ENCODE data around the gene NANOGP8. TPM values are rescaled to one million over a fixed set of nuclear protein-coding genes. Genes with fewer than 3 reads are reported as not detected.

The NANOGP8 gene
- total RNA-seq, 1 experiment from 2014 or later, result not detected

DNA sequence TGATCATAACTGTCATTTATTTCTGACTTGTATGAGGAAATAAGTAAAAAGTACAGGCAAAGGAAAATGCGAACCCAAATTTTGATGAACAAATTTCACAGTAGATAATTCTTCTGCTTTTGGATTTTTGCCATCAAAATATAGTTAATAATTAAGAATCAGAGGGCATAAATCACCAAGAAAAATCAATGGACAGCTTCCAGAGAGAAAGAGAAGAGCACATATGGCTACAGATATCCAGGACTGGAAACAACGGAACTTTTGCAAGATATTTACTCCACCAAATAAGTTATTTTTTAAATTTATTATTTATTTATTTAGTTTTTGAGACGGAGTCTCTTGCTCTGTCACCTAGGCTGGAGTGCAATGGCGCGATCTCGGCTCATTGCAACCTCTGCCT is 35.1 kb upstream of the NANOGP8 start:
- no peaks in the 10 kb centered on the region for H4K20me1 ChIP-seq (ENCODE audit: insufficient read depth, low read depth, low read length)

GRCh38 chr15:35118960-35119359 is 33.9 kb upstream of the NANOGP8 start:
- Histone ChIP-seq H3K9ac (ENCODE audit: low read length) (no peak overlapping the region), H3K9me3 (ENCODE audit: low read length) (no peaks in the 10 kb centered on the region), H3K4me1 (ENCODE audit: low read length) (no peaks in the 10 kb centered on the region), H3K9me2 (replicated peaks; ENCODE audit: insufficient read depth, low read length) (no peaks in the 10 kb centered on the region), H3K27me3 (ENCODE audit: low read length) (no peaks in the 10 kb centered on the region), H2AFZ (ENCODE audit: low read length) (no peak overlapping the region), H3K4me2 (ENCODE audit: low read depth, low read length, poor library complexity, severe bottlenecking) (no peak overlapping the region), H3K4me3 (ENCODE audit: low read length) (no peak overlapping the region), H3K79me2 (ENCODE audit: low read length) (no peaks in the 10 kb centered on the region), H3K36me3 (ENCODE audit: insufficient read depth, low read length) (no peaks in the 10 kb centered on the region), H4K20me1 (ENCODE audit: insufficient read depth, low read depth, low read length) (no peaks in the 10 kb centered on the region), H3K27ac (ENCODE audit: low read length) (no peak overlapping the region)
- DNase-seq, result no peak

More for the DNA sequence above, 35.1 kb upstream of the NANOGP8 start:
- Histone ChIP-seq H3K27me3 (ENCODE audit: low read length) (no peaks in the 10 kb centered on the region), H2AFZ (ENCODE audit: low read length) (no peak overlapping the region), H3K9ac (ENCODE audit: low read length) (no peak overlapping the region), H3K4me2 (ENCODE audit: low read depth, low read length, poor library complexity, severe bottlenecking) (no peak overlapping the region), H3K9me3 (ENCODE audit: low read length) (no peaks in the 10 kb centered on the region), H3K9me2 (replicated peaks; ENCODE audit: insufficient read depth, low read length) (no peaks in the 10 kb centered on the region), H3K4me1 (ENCODE audit: low read length) (no peaks in the 10 kb centered on the region), H3K79me2 (ENCODE audit: low read length) (no peaks in the 10 kb centered on the region), H3K36me3 (ENCODE audit: insufficient read depth, low read length) (no peaks in the 10 kb centered on the region), H3K27ac (ENCODE audit: low read length) (no peak overlapping the region), H3K4me3 (ENCODE audit: low read length) (no peak overlapping the region)
- DNase-seq, result no peak

DNA sequence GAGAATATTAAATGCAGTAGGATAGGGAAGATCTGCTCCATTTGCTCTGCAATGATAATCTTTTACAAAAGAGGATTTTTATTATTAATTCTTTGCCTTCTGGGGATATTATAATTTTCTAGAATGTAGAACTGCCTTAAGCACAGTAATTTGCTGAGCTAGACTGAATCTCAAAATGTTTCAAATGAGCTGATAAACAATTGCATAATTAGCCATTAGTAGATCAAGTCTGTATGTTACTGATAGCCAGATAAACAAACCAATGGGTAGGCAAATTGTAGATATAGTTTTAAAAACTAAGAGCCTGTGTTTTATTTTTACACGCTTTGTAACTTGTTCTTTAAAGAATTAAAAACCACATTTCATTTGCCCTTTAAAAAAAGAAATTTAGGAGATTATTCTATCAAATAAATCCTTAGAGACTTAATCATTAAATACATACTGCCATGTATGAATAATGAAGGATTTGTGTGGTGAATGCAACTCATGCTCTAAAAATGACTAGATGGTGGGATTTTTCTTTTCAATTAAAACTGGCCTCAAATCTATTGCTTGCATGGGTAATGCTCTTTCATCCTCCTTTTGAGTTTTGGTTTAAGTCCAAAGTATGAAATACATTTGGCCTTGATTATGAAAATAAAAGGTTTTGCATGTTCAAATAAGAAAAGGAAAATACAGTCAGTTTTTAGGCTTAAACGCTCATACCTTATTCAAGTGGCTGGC is 32.6 kb upstream of the NANOGP8 start:
- no peaks in the 10 kb centered on the region for H4K20me1 ChIP-seq (ENCODE audit: insufficient read depth, low read depth, low read length)

DNA sequence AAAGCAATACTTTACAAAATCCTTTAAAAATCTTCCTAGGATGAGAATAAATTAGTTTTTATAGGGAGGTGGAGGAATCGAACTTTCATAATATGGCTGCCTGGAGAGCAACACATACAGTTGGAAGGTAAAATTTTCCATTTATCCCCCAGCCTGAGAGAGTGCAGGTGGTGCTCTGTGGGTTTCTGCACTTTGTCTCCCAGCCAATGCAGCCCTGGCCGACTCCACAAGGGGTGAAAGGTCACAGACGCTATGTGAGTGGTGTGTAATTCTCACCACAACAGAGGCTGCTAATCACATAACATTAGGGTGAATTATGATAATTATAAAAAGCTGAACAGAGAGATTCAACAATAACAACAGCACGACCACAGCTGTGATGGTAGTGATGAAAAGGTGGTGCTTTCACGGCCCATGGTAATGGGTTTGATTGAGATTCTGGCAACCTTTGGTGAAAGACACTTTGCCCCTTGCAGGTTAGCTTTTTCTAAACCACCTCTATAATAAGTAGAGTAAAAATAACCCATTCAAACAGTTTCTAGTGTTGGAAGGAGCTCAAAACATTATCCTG is 30.1 kb upstream of the NANOGP8 start:
- DNase-seq, result no peak
- Histone ChIP-seq H2AFZ (ENCODE audit: low read length) (no peak overlapping the region), H3K27ac (ENCODE audit: low read length) (no peak overlapping the region), H3K4me1 (ENCODE audit: low read length) (no peaks in the 10 kb centered on the region), H3K79me2 (ENCODE audit: low read length) (no peaks in the 10 kb centered on the region), H3K9me2 (replicated peaks; ENCODE audit: insufficient read depth, low read length) (no peaks in the 10 kb centered on the region), H3K9ac (ENCODE audit: low read length) (no peak overlapping the region), H3K36me3 (ENCODE audit: insufficient read depth, low read length) (no peaks in the 10 kb centered on the region), H4K20me1 (ENCODE audit: insufficient read depth, low read depth, low read length) (no peaks in the 10 kb centered on the region), H3K27me3 (ENCODE audit: low read length) (no peaks in the 10 kb centered on the region), H3K9me3 (ENCODE audit: low read length) (no peaks in the 10 kb centered on the region), H3K4me2 (ENCODE audit: low read depth, low read length, poor library complexity, severe bottlenecking) (no peak overlapping the region), H3K4me3 (ENCODE audit: low read length) (no peak overlapping the region)

More for the DNA sequence above, 32.6 kb upstream of the NANOGP8 start:
- Histone ChIP-seq H3K4me3 (ENCODE audit: low read length) (no peak overlapping the region), H3K9me2 (replicated peaks; ENCODE audit: insufficient read depth, low read length) (no peaks in the 10 kb centered on the region), H2AFZ (ENCODE audit: low read length) (no peak overlapping the region), H3K4me2 (ENCODE audit: low read depth, low read length, poor library complexity, severe bottlenecking) (no peak overlapping the region), H3K36me3 (ENCODE audit: insufficient read depth, low read length) (no peaks in the 10 kb centered on the region), H3K79me2 (ENCODE audit: low read length) (no peaks in the 10 kb centered on the region), H3K27ac (ENCODE audit: low read length) (no peak overlapping the region), H3K9me3 (ENCODE audit: low read length) (no peaks in the 10 kb centered on the region), H3K4me1 (ENCODE audit: low read length) (no peaks in the 10 kb centered on the region), H3K9ac (ENCODE audit: low read length) (no peak overlapping the region), H3K27me3 (ENCODE audit: low read length) (no peaks in the 10 kb centered on the region)
- no peak for DNase-seq

GRCh38 chr15:35112346-35112745 is 27.3 kb upstream of the NANOGP8 start:
- H3K4me2 ChIP-seq (ENCODE audit: low read depth, low read length, poor library complexity, severe bottlenecking), result no peak overlapping the region
- H3K27me3 ChIP-seq (ENCODE audit: low read length), result no peaks in the 10 kb centered on the region
- no peak overlapping the region for H2AFZ ChIP-seq (ENCODE audit: low read length)
- H3K9me2 ChIP-seq (replicated peaks; ENCODE audit: insufficient read depth, low read length), result no peaks in the 10 kb centered on the region
- H3K36me3 ChIP-seq (ENCODE audit: insufficient read depth, low read length), result no peaks in the 10 kb centered on the region
- no peaks in the 10 kb centered on the region for H3K4me1 ChIP-seq (ENCODE audit: low read length)
- no peak overlapping the region for H3K4me3 ChIP-seq (ENCODE audit: low read length)
- no peak overlapping the region for H3K27ac ChIP-seq (ENCODE audit: low read length)
- no peak for DNase-seq
- H3K79me2 ChIP-seq (ENCODE audit: low read length), result no peaks in the 10 kb centered on the region
- H3K9ac ChIP-seq (ENCODE audit: low read length), result no peak overlapping the region
- no peaks in the 10 kb centered on the region for H3K9me3 ChIP-seq (ENCODE audit: low read length)
- no peaks in the 10 kb centered on the region for H4K20me1 ChIP-seq (ENCODE audit: insufficient read depth, low read depth, low read length)

DNA sequence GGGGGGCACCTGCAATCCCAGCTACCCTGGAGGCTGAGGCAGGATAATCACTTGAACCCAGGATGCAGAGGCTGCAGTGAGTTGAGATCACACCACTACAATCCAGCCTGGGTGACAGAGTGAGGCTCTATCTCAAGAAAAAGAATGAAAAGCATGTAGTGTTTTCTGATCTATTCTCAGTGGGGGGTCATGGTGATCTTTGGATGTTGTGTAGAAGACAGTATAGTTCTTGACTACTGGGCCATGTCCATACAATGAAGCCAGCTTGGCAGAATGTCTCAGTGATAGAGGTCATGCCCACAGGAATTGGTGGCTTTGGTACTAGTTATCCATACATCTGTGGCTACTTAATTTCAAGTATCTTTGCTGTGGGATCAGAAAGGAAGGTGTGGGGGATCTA is 26.8 kb upstream of the NANOGP8 start:
- no peaks in the 10 kb centered on the region for H3K79me2 ChIP-seq (ENCODE audit: low read length)
- no peaks in the 10 kb centered on the region for H3K4me1 ChIP-seq (ENCODE audit: low read length)
- no peaks in the 10 kb centered on the region for H4K20me1 ChIP-seq (ENCODE audit: insufficient read depth, low read depth, low read length)
- H3K27me3 ChIP-seq (ENCODE audit: low read length), result no peaks in the 10 kb centered on the region
- H3K9ac ChIP-seq (ENCODE audit: low read length), result no peak overlapping the region
- H2AFZ ChIP-seq (ENCODE audit: low read length), result no peak overlapping the region
- H3K4me2 ChIP-seq (ENCODE audit: low read depth, low read length, poor library complexity, severe bottlenecking), result no peak overlapping the region
- no peaks in the 10 kb centered on the region for H3K9me3 ChIP-seq (ENCODE audit: low read length)
- H3K4me3 ChIP-seq (ENCODE audit: low read length), result no peak overlapping the region
- H3K27ac ChIP-seq (ENCODE audit: low read length), result no peak overlapping the region
- no peaks in the 10 kb centered on the region for H3K9me2 ChIP-seq (replicated peaks; ENCODE audit: insufficient read depth, low read length)
- no peak for DNase-seq
- no peaks in the 10 kb centered on the region for H3K36me3 ChIP-seq (ENCODE audit: insufficient read depth, low read length)

- Histone ChIP-seq H3K4me2 (ENCODE audit: low read depth, low read length, poor library complexity, severe bottlenecking) (no peak overlapping the region), H3K79me2 (ENCODE audit: low read length) (no peaks in the 10 kb centered on the region), H3K27me3 (ENCODE audit: low read length) (no peaks in the 10 kb centered on the region), H3K4me3 (ENCODE audit: low read length) (no peak overlapping the region), H3K27ac (ENCODE audit: low read length) (no peak overlapping the region), H3K36me3 (ENCODE audit: insufficient read depth, low read length) (no peaks in the 10 kb centered on the region), H3K9me2 (replicated peaks; ENCODE audit: insufficient read depth, low read length) (no peaks in the 10 kb centered on the region), H3K4me1 (ENCODE audit: low read length) (peaks cover 6% of the 10 kb centered on the region), H3K9me3 (ENCODE audit: low read length) (no peaks in the 10 kb centered on the region), H2AFZ (ENCODE audit: low read length) (no peak overlapping the region), H3K9ac (ENCODE audit: low read length) (no peak overlapping the region), H4K20me1 (ENCODE audit: insufficient read depth, low read depth, low read length) (no peaks in the 10 kb centered on the region)
- no peak for DNase-seq
Observed at GRCh38 chr15:35108453-35108852, 23.4 kb upstream of the NANOGP8 start.

DNA sequence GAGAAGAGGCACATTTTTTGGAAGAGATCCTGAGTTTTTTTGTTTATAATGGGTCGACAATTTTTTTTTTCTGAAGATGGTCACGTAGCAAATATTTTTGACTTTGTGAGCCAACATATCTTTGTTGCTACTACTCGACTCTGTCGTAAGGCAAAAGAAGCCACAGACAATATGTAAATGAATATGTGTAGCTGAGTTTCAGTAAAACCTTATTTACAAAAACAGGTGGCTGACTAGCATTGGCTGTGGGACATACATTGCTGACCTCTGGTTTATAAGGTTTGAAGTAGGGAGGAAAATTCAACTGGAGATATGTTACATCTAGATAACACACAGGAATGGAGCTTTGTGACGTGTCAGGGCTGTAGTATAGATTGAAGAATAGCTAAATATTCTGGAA is 22.5 kb upstream of the NANOGP8 start:
- Histone ChIP-seq H3K36me3 (ENCODE audit: insufficient read depth, low read length) (no peaks in the 10 kb centered on the region), H3K9me3 (ENCODE audit: low read length) (no peaks in the 10 kb centered on the region), H3K9me2 (replicated peaks; ENCODE audit: insufficient read depth, low read length) (no peaks in the 10 kb centered on the region), H3K4me3 (ENCODE audit: low read length) (no peak overlapping the region), H3K27ac (ENCODE audit: low read length) (no peak overlapping the region), H3K79me2 (ENCODE audit: low read length) (no peaks in the 10 kb centered on the region), H3K27me3 (ENCODE audit: low read length) (no peaks in the 10 kb centered on the region), H3K9ac (ENCODE audit: low read length) (no peak overlapping the region), H2AFZ (ENCODE audit: low read length) (no peak overlapping the region), H3K4me2 (ENCODE audit: low read depth, low read length, poor library complexity, severe bottlenecking) (no peak overlapping the region), H3K4me1 (ENCODE audit: low read length) (peaks cover 6% of the 10 kb centered on the region), H4K20me1 (ENCODE audit: insufficient read depth, low read depth, low read length) (no peaks in the 10 kb centered on the region)
- DNase-seq, result no peak

All from Karpas-422 (cell line).